Measurements from ENCODE around the gene ACOXL. TPM values are rescaled to one million over a fixed set of nuclear protein-coding genes. Genes with fewer than 3 reads are reported as not detected.

Gene ACOXL
- total and polyA plus RNA-seq, 4 donors = 4.4 to 32.8 (median 12.2) TPM

- Histone ChIP-seq H3K27ac (ENCODE audit: low read depth in 1 of 2, low read length in 1 of 2) (no peak overlapping the region), H3K9ac (ENCODE audit: insufficient read depth in 1 of 2, low read length in 2 of 2) (no peak overlapping the region), H3K4me1 (ENCODE audit: control insufficient read depth in 5 of 5, insufficient read depth in 5 of 5, low read length in 5 of 5) (peaks cover 0 to 40% (median 19%) of the 10 kb centered on the region in 5 donors), H3K27me3 (ENCODE audit: control insufficient read depth in 3 of 3, insufficient read depth in 3 of 3, low read length in 2 of 3) (no peaks in the 10 kb centered on the region), H3K36me3 (ENCODE audit: control insufficient read depth in 4 of 4, insufficient read depth in 4 of 4, low read length in 4 of 4) (peaks cover 0 to 3% (median 0%) of the 10 kb centered on the region in 4 donors), H3K4me3 (no peak overlapping the region), H3K9me3 (ENCODE audit: control insufficient read depth in 4 of 4, insufficient read depth in 3 of 4, low read length in 3 of 4) (peaks cover 0 to 3% (median 0%) of the 10 kb centered on the region in 4 donors)
- no peak for ATAC-seq (ENCODE audit: insufficient read depth, low FRiP score)
- DNase-seq = no peak
- TF ChIP-seq CTCF (IDR thresholded peaks at IDR 0.05; ENCODE audit: control extremely low read depth, extremely low read depth) = no peak
- 93 to 97% methylated on average over 8 of the region's 8 CpGs for WGBS, 2 donors
These were observed 104.3 kb downstream of the ACOXL start for GRCh38 chr2:110836671-110837070.

GRCh38 chr2:110837446-110838409 is 105.4 kb downstream of the ACOXL start:
- ATAC-seq (ENCODE audit: insufficient read depth, low FRiP score) (no peak), DNase-seq (peak; percentile 74 to 94 (median 90))
- Histone ChIP-seq H3K27me3 (ENCODE audit: control insufficient read depth in 3 of 3, insufficient read depth in 3 of 3, low read length in 2 of 3) (no peaks in the 10 kb centered on the region), H3K4me3 (no peak overlapping the region), H3K36me3 (ENCODE audit: control insufficient read depth in 4 of 4, insufficient read depth in 4 of 4, low read length in 4 of 4) (peaks cover 0 to 3% (median 0%) of the 10 kb centered on the region in 4 donors), H3K27ac (ENCODE audit: low read depth in 1 of 2, low read length in 1 of 2) (no peak overlapping the region), H3K4me1 (ENCODE audit: control insufficient read depth in 5 of 5, insufficient read depth in 5 of 5, low read length in 5 of 5) (peaks cover 0 to 40% (median 19%) of the 10 kb centered on the region in 5 donors), H3K9me3 (ENCODE audit: control insufficient read depth in 4 of 4, insufficient read depth in 3 of 4, low read length in 3 of 4) (peaks cover 0 to 3% (median 0%) of the 10 kb centered on the region in 4 donors), H3K9ac (ENCODE audit: insufficient read depth in 1 of 2, low read length in 2 of 2) (no peak overlapping the region)
- no peak for TF ChIP-seq CTCF (IDR thresholded peaks at IDR 0.05; ENCODE audit: control extremely low read depth, extremely low read depth)
- WGBS, 2 donors = 85 to 87% methylated on average over 13 of the region's 13 CpGs

- no peak for TF ChIP-seq CTCF (IDR thresholded peaks at IDR 0.05; ENCODE audit: control extremely low read depth, extremely low read depth)
- Histone ChIP-seq H3K9ac (ENCODE audit: insufficient read depth in 1 of 2, low read length in 2 of 2) (no peak overlapping the region), H3K9me3 (ENCODE audit: control insufficient read depth in 4 of 4, insufficient read depth in 3 of 4, low read length in 3 of 4) (peaks cover 0 to 3% (median 0%) of the 10 kb centered on the region in 4 donors), H3K27me3 (ENCODE audit: control insufficient read depth in 3 of 3, insufficient read depth in 3 of 3, low read length in 2 of 3) (no peaks in the 10 kb centered on the region), H3K36me3 (ENCODE audit: control insufficient read depth in 4 of 4, insufficient read depth in 4 of 4, low read length in 4 of 4) (peaks cover 0 to 3% (median 0%) of the 10 kb centered on the region in 4 donors), H3K4me1 (ENCODE audit: control insufficient read depth in 5 of 5, insufficient read depth in 5 of 5, low read length in 5 of 5) (peaks cover 0 to 47% (median 19%) of the 10 kb centered on the region in 5 donors), H3K4me3 (no peak overlapping the region), H3K27ac (ENCODE audit: low read depth in 1 of 2, low read length in 1 of 2) (no peak overlapping the region)
- WGBS, 2 donors = 55 to 62% methylated on average over 5 of the region's 5 CpGs
- DNase-seq = peak in 2 of 3 donors; percentile 42 to 67
- no peak for ATAC-seq (ENCODE audit: insufficient read depth, low FRiP score)
These were observed 106.4 kb downstream of the ACOXL start for GRCh38 chr2:110838657-110839384.

All from lung (tissue), 12 donors.